ENCODE results near the gene OR2A14.
"Not testable (repeated sequence)": the region's sequence is repeated elsewhere in the genome, so short reads cannot be mapped to it uniquely, and the experiment has no call there.

OR2A14 gene

DNA sequence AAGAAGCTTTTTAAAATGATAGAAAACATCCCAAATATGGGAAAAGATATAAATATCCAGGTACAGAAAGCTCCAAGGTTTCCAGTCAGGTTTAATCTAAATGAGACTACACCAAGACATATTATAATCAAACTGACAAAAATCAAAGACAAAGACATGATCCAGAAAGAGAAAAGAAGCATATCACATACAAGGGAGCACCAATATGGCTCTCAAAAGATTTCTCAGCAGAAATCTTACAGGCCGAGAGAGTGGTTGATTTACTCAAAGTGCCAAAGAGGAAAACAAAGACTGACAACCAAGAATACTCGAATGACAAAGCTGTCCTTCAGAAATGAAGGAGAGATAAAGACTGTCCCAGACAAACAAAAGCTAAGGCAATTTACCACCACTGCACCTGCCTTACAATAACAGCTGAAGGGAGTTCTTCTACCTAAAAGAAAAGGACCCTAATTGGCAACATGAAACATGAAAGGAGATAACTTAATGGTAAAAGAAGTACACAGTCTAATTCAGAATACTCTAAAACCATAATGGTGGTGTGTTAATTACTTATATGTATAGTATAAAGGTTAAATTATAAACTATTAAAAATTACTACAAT lies 25.4 kb downstream of the OR2A14 start:
- DNase-seq (ENCODE audit: low read depth in 2 of 2), result no peak

DNA sequence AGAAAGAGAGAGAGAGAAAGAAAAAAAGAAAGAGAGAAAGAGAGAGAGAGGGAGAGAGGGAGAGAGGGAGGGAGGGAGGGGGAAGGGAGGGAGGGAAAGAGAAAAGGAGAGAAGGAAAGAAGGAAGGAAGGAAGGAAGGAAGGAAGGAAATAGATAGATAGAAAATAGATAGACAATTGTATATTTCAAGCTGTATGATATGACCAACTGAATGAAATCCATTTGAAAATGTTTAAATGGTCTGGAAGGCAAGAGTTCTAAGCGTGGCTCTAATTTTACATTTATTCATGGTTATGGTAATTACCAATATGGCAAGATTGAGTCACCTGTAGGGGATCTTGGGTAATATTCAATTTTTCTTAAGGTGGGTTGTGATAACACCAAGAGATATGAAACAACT lies 35.9 kb downstream of the OR2A14 start:
- DNase-seq (ENCODE audit: low read depth in 2 of 2), result no peak

DNA sequence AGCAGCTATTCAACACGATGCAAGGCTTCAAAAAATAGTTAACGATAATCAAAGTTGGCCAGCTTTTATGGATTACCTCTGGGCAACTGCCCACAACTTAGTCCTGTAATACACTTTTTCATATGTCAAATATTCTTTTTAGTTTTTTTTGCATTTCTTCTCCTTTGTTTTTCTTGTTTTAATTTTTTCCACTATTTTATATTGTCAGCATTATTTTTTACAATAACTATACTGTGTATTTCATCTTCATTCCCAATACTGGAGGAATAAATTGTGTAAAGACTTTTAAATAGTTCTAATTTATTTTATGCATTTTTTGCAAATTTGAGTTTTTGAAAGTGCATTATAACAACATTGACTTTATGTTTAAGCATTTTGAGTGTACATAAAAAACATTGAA lies 41.8 kb downstream of the OR2A14 start:
- no peak for DNase-seq (ENCODE audit: low read depth in 2 of 2)

DNA sequence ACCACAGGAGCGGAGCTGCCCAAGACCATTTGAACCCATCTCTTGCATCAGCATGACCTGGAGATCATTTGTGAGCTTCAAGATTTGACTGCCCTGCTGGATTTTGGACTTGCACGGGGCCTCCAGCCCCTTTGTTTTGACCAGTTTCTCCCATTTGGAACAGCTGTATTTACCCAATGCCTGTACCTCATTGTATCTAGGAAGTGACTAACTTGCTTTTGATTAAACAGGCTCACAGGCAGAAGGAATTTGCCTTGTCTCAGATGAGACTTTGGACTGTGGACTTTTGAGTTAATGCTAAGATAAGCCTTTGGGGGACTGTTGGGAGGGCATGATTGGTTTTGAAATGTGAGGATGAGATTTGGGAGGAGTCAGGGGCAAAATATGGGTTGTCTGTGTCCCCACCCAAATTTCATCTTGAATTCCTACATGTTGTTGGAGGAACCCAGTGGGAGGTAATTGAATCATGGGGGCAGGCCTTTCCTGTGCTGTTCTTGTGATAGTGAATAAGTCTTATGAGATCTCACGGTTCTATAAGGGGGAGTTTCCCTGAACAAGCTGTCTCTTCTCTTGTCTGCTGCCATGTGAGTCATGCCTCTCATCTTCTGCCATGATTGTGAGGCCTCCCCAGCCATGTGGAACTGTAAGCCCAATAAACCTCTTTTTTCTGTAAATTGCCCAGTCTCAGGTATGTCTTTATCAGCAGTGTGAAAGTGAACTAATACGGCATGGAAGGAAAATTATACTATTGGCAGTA lies 48.8 kb downstream of the OR2A14 start:
- DNase-seq (ENCODE audit: low read depth in 2 of 2), result not testable (repeated sequence)

DNA sequence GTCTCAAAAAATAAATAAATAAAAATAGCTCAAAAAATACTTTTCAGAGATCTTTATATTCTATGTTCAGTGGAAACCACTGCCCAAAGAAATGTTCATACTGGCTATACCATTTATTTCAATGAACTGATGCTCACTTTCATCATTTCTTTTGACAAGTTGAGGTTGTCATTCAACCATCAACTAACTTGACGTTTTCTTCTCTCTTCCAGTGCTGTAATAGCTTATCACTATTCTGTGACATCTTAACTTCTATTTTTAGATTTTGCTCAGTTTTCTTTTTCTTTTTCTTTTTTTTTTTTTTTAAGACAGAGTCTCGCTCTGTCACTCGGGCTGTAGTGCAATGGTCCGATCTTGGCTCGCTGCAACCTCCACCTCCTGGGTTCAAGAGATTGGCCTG lies 51.6 kb downstream of the OR2A14 start:
- no peak for DNase-seq (ENCODE audit: low read depth in 2 of 2)

DNA sequence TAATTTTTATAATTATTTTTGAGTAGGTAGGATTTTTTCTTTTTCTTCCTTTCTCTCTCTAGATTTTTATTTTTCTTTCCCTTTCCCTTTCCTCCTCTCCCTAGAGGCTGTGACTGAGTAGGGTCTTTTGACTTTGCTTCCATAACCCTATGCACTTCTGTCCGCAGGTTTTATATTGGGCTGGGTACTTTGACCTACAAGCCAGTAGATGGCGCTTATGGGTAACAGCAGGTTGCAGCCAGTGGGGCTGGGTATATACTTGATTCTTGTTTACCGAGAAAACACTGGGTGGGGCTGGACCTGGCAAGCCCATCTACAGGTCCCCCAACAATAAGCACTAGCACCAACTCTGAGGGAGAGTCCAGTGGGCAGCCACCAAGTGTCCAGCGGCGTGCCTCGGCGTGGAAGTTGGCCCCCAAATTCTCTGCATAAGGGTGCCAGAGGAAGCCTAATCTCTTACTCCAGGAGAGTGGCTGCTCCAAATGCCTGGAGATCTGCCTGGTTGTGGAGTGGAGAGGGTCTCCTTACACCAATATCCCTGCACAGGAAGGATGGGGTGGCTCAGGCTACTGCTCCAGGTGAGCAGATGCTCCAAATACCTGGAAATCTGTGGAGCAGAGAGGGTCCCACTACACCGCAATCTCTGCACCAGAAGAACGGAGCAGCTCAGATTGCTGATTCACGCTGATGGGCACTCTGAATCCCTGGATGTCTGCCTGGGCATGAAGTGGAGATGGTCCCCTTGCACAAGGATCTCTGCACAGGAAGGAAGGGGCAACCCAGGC lies 55.6 kb downstream of the OR2A14 start:
- peak in 1 of 2 donors; percentile 6 for DNase-seq (ENCODE audit: low read depth in 2 of 2)

DNA sequence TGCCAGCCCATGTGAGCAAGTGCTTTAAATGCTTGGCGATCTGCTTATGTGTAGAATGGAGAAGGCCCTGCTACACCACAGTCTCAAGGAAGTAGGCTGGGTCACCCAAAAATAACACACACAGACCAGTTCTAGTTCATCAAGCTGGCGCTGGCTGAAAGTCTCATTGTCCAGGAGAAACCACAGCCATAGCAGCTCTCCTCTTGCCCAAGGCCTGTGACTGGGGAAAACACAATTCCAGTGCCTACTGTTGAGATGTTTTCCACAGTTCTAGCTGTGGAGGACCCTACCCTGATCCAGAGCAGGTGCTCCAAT lies 56.1 kb downstream of the OR2A14 start:
- not testable (repeated sequence) for DNase-seq (ENCODE audit: low read depth in 2 of 2)
